Cerebellar nuclear complex (tissue), 1 donor: ENCODE measurements around the gene ATXN7.

Experiments used
- DNase-seq, 2 experiments: peaks; one replicate each; lab custom pipeline; 2025; lab: John Stamatoyannopoulos, UW

The ATXN7 gene

GRCh38 chr3:63964681-63965485 lies 101.2 kb downstream of the ATXN7 start:
- DNase-seq = no peak

DNA sequence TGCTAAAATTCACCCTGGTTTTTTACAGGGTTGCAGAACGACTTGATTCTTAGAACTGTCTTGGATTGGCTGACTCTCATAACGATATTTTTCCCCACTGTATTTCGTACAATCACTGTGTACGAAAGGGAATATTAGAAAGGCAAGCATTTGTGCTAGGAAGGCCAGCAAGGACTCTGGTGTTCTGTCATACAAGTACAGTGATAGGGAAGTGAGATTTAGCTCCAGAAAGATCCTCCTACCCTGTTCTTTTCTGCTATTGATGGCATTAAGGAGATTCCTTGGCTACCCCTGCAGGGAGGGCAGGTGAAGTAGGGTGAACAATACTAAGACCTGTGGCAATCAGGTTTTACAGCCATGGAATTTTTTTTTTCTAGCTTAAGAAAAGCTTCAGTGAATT lies 102.3 kb downstream of the ATXN7 start:
- no peak for DNase-seq

GRCh38 chr3:63966871-63967270 lies 103.2 kb downstream of the ATXN7 start:
- DNase-seq = no peak

DNA sequence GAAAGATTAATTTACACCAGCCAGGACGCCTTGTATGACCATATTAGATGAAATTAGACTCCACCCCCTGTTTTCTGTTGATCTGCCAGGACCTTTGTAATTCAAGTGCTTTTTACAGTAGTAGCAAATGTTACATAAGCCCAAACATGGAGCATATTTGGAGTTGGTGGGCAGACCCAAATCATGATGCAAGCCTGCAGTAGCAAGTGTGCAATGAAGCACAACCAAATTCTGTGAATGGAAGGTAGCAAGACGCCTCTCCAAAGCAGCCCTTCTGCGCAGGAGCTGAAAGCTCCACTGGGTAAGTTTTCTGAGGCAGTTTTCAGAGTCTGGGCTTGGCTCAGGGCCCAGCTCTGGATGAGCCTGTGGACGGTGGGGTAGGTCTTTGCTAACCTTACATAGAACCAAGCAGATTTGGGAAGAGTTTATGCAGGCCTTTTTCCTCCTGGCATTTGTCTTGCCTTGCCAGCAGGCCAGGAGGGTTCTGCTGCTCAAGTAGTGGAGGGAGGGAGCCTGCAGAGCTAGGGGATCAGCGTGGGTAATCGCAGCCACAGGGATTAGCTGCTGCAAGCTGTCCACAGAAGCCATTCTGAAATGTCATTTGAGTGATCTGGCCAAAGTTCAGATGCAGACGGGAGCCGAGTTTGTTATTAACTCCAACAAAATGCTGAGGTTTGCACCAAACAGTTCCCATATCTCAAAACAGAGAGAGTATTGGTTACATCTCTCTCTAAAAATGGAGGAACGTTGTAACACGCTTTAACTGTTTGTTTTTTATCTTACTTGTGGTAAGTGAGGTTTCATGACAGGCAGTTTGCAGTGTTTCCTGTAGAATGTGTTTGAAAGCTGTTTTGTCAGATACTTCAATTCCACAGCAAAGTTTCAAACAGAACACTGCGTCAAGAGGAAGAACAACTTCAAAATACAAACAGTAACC lies 104.3 kb downstream of the ATXN7 start:
- peak in 1 of 2 experiments; percentile 56 for DNase-seq

DNA sequence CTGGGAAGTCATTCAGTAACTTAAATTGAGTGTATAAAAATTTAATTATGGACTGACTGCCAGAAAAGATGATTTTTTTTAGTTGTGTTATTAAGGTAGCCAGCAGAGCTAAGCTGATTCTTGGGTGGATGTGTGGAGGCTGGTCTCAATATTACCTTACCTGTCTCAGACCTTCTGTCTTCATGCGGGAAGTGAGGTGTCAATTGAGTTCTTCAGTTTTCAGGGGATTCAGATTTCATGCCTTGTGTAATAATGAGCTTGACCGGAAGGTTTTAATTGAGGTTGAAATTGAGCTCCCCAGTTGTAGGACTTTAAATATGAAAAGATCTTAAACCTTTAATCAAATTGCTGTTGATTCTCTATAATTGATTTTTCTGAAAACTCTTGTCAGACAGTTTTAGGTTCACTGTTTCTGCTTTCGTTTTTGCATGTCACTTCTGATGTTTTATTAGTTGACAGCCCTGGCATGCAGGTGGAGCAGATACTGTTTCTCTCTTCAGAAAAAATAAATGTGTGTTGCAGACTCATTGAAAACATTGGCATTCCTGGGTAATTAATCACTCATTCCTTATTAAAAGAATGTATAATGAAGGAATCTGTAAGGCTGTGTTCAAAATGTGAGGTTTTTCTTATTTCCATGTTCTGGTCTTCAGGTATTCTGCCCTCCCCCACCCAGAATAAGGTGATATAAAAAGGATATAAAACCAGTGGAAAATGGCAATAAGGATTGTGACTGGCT lies 105.1 kb downstream of the ATXN7 start:
- no peak for DNase-seq

GRCh38 chr3:63969876-63970275 lies 106.2 kb downstream of the ATXN7 start:
- no peak for DNase-seq

- peak in 1 of 2 experiments; percentile 18 for DNase-seq
Measured at GRCh38 chr3:63970631-63971475, 107.2 kb downstream of the ATXN7 start.

DNA sequence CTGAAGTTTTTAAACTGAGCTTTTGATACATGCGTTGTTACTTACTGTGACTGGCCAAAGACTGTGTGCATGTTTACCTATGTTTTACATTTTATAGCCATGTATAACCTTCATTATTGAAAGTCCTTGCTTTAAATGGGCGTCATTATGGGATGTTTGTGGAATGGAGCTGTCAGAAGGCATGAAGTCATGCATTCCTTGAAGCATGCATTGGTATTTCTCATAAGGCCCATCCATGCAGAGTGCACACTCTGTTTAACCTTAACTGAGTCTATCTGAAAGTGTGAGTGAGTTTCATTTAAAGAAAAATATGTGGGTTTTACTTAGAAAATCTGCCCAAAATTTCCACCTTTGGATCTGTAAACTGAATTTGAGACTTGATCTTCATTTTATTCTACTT lies 108.5 kb downstream of the ATXN7 start:
- no peak for DNase-seq

- DNase-seq = no peak
Measured at GRCh38 chr3:63972987-63973386, 109.3 kb downstream of the ATXN7 start.

DNA sequence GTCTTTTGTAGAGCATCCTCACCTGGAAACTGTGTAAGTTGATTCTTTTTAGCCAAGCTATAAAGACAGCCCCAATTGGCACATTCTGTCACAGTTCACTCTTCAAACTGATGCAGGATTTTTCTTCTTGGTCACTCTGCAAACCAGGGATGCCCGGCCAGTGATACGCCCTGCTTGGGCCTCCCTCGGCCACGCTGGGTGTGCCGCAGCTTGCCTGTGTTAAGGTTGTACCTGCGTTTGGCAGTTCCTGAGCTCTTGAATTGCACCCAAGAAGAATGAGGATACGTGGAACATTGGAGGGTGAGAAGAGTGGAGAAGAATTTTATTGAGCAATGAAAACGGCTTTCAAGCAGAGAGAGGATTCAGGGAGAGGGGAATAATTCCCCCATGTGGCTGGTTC lies 109.7 kb downstream of the ATXN7 start:
- no peak for DNase-seq

- DNase-seq = no peak
Measured at GRCh38 chr3:63974451-63974850, 110.8 kb downstream of the ATXN7 start.

DNA sequence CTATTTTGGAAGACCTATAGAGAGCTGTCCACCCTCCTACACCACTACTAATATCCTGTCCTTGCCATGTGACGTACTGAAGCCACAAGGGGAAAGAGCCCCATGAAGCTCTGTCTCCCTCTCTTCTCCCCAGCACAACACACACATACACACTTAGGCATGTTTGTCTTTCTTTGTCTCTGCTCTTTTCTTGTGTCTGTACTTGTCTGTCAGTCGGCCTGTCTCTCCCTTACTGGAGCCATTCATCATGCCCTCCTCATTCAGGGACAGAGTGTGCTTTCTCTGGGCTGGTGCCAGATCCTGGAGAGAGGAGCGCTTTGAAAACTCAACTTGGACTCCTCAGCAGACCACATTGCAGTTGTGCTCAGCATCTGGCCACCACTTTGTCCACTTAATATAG lies 112.1 kb downstream of the ATXN7 start:
- DNase-seq = no peak

- no peak for DNase-seq
Measured at GRCh38 chr3:63976161-63976871, 112.6 kb downstream of the ATXN7 start.

DNA sequence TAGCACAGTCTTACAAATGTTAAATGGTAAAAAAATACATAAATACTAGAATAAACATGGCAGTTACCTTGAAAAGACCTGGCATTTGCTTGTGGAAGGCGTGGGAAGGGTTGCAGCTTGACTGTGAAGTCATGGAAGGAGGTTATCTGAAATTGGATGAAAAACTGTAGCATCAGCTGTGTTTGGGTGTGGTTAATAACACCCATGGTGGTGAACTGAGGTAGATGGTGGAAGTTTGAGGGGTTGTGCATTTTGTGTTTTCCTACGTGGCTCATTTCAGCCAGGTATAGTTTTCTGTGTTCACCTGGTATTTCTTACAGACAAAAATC lies 113.2 kb downstream of the ATXN7 start:
- no peak for DNase-seq

GRCh38 chr3:63977893-63978292 lies 114.2 kb downstream of the ATXN7 start:
- no peak for DNase-seq

DNA sequence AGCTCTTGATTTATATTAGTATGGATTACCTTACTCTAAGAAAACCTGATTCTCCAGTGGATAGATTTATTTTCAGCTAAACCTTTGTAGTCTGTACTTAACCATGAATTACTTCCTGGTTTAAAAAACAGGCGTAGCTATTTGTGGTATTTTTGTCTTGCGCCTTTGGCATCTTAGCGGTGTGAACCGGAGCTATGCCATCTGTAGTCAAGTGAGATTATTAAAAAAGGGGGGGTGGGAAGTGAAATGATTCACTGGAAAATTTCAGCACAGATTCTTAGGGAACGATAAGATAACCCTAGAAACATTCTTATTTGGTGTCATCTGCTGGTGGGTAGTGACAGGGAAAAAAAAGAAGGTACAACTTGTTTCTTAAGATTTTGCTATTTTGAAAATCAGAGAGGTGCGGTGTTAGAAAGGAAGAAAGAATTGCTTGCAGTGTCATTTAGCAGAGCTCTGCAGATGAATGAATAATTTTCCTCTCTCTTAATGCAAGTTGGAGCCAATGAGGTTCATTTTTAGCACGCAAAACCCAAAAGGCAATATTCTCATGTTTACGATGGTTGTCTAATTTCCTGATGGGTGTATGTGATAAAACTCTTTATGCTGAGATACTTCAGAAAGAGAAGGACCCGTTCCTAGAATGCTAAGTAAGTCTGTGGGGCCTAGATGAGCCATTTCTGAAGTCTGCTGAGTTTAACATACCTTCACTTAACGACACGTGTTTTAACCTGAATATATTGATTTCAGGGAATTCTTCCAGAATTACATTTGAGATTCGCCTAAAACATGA lies 115.6 kb downstream of the ATXN7 start:
- no peak for DNase-seq

DNA sequence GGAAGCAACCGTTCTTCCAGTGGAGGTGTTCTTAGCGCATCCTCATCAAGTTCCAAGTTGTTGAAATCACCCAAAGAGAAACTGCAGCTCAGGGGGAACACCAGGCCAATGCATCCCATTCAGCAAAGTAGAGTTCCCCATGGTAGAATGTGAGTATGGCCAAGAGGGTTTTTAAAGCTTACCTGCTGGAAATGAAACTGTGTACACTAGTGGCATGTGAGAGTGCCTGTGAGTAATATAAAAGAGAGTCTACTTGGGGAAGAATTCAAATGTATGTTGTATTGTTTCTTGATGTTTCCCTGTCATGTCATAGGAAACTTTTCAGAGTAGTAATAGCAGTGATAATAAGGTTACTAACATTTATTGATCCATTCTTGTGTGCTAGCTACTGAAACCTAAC lies 116.4 kb downstream of the ATXN7 start:
- no peak for DNase-seq

- no peak for DNase-seq
Measured at GRCh38 chr3:63980830-63981498, 117.3 kb downstream of the ATXN7 start.

DNA sequence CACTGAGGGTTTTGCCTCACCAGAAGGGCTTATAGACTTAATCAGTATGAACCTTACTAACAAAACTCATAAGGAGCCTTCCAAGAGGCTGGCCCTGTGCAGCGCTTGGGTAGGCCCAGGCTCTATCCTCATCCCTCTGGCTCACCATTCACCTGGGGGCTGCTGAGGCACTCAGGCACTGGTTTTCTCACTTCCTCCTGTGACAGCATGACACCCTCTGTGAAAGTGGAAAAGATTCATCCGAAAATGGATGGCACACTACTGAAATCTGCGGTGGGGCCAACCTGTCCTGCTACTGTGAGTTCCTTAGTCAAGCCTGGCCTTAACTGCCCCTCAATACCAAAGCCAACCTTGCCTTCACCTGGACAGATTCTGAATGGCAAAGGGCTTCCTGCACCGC lies 118.3 kb downstream of the ATXN7 start:
- DNase-seq = no peak

DNA sequence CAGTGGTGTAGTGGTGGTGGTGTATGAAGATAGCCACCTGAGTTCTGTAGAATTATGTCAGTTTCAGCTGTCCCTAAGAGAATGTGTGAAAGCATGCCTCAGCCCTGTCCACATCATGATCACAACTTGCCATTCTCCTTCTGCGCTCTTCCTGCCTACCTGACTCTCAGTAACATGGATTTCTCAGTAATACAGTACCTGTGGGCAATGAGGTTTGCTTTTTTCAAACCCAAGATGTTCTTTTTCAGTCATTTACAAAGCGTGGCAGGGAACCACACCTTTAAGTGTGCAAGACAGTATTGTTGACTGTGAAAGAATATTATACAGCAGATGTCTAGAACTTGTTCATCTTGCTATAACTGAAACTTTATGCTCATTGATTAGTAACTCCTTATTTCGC lies 120.7 kb downstream of the ATXN7 start:
- DNase-seq = no peak
